ENCODE results near the gene FAM118B.
A peak's percentile ranks its signal among the peaks of the same experiment; 100 is the strongest.
"Not testable (repeated sequence)": the region's sequence is repeated elsewhere in the genome, so short reads cannot be mapped to it uniquely, and the experiment has no call there.

The FAM118B gene

DNA sequence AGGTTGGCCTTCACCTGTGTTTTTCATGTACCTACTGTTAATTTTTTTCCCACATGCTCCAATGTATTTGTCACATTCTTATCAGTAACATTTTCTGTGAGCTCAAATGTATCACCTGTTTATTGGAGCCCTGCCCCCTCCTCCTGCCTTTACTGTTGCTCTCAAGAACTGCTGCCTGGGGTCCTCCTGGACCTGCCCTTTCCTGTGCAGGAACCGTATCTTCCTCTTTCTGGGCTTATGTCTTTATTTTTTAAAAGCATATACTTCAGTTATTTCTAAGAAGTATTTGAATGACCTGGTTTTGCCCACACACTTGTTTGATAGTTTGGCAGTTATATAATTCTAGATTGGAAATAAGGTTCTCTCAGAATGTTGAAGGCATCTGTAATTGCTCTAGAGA lies 5.9 kb downstream of the FAM118B start:
- DNase-seq (ENCODE audit: low read depth in 2 of 2), result no peak

DNA sequence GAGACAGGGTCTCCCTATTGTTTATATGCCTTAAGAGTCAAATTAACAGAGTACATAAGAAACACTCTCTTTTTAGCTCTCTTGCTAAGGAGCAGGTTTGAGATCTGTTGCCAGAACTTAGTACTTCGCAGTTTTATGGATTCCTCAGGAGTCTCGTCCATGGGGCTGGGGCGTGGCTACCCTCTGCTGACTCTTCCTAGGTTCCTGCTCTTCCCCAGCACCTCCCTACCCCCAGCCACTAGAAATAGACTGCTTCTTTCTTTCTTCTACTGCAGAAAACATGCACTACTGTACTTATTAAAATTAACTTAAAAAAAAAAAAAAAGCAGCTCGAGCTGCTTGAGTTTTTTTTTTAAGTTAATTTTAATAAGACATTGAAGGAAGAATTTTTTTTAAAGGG lies 8.0 kb downstream of the FAM118B start:
- DNase-seq (ENCODE audit: low read depth in 2 of 2), result no peak

DNA sequence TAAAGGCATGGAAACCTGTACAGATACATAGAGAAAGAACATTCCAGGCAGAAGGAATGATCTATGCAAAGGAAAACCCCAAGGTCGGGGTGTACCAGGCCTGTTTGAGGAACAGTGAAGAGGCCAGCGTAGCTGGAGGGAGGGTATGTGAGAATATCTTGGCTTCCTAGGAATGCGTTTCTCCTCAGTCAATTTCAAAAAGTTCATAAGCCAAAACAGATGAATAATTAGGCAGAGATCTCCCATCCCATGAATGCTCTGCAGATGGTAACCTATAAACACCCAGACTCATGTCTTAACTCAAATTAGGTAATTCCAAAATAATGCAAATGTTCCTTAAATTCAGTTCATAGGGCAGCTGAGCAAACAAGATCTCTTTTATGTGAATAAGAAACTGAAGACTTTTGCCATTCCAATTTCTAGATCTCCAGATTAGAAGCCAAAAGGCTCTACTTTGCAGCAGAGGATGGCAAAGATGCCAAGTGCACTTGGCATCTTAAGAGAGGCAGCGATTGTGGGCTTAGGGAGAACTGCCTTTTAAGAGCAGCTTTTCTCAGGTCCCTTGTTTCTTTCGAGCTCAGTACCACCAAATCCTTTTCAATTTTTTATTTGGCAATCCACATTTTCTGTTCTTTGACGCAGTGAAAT lies 13.2 kb downstream of the FAM118B start:
- no peak for DNase-seq (ENCODE audit: low read depth in 2 of 2)

DNA sequence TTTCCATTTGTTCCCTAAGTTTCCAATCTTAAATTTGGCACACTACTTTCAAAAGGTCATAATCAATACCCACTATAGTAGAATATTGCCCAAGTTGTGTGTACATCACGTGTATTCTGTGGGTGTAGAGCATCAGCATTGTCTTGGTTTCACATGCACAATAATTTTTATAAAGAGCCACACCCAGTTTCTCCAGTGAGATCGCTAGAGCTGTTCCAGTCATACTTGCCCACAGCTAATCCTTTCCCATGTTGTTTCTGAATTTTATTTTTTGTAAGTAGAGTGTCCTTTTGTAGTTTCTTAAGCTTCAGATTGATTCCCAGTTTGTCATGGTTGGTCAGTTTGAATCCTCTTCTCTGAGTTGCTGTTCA lies 13.7 kb downstream of the FAM118B start:
- DNase-seq (ENCODE audit: low read depth in 2 of 2), result no peak

DNA sequence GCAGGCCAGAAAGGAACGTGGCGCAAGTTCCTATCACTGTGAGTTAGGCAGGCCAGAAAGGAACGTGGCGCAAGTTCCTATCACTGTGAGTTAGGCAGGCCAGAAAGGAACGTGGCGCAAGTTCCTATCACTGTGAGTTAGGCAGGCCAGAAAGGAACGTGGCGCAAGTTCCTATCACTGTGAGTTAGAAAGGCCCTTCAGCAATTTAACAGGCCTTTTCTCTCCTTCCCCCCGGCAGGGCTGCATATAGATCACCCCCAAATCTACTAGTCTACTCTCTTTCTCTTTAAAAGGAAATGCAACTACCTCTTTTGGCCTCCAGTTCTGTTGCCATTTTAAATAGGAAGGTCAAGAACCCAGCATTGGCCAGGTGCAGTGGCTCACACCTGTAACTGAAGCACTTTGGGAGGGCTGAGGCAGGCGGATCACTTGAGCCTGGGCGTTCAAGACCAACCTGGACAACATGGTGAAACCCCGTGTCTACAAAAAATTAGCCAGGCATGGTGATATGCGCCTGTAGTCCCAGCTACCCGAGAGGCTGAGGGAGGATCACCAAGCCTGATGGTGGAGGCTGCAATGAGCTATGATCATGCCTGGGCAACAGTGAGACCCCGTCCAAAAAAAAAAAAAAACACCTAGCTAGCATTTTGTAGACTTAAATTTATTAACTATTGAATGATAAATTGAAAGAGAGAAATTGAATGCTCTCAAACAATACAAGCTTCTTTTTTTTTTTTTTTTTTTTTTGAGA lies 14.9 kb downstream of the FAM118B start:
- DNase-seq (ENCODE audit: low read depth in 2 of 2), result no peak

DNA sequence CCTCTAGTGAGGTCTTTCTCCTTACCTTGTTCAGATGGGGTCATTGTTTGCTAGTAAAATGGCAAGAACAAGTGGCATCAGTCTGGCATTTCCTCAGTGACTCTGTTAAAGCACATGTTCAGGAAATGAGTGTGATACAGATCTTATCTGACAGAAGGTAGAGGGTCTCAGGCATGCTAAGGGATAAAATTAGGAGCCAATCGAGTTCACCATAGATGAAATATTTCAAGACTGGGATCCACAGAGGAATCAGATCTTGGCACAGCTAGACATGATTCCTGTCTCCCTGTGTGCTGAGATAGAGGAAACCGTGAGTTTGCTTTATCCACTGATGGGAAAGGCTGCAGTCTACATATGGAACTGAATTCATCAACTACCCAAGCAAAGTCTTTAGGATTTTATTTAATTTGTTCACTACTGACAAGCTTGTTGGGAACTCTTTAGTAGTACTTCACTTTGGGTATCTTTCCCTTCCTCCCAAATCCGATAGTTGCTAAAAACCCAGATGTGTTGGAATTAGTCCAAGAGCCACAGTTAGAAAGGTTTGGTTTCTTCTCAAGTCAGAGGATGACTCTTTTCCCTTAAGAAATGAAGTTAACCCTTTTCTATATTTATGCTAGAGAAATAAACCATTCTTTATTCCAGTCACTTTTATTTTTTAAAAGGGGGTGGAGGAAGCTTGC lies 18.4 kb downstream of the FAM118B start:
- DNase-seq (ENCODE audit: low read depth in 2 of 2), result no peak

DNA sequence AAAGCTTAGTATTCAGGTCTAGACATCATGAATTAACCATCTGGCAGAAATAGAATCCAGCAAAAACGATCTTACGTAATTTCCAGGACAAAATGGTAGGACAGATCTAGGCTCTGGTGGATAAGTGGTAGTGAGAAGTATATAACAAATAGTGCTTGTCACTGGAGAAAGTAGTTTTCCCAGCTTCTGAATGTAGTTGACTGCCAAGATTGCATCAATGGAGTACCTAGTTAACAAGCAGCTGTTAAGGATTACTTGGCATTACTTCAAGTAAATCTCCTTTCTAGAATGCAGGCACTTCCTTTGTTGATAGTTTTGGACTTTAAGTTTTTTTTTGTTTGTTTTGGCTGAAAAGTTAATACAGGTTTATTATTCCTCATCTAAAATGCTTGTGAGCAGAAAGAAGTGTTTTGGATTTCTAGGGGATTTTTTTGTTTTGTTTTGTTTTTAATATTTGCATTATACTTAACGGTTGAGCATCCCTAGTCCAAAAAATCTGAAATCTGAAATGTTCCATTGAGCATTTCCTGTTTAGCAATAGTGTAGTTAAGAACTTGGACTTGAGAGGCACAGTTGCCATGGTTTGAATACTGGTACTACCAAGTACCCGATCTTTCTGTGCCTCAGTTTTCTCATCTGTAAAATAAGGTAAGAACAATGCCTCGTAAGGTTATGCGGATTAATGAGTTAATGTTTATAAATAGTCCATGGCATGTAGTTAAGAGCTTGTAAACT lies 20.3 kb downstream of the FAM118B start:
- DNase-seq (ENCODE audit: low read depth in 2 of 2), result no peak

DNA sequence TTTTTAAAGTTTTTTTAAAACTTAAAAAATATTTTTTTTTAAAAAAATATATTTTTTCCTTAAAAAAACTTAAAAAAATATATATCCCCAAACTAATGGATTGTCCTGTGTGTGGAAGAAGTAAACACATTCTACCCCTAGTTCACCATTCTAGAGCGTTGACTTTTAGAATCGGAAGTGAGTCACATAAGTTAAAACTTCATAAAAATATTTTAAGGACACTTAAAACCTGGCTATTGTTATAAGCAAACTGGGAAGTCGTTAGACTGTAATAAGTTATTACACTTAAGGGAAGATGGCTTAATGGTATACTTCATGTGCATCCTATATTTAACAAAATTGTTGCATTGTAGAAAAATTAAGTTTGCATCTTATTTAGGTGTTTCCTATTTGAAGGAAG lies 21.1 kb downstream of the FAM118B start:
- no peak for DNase-seq (ENCODE audit: low read depth in 2 of 2)

DNA sequence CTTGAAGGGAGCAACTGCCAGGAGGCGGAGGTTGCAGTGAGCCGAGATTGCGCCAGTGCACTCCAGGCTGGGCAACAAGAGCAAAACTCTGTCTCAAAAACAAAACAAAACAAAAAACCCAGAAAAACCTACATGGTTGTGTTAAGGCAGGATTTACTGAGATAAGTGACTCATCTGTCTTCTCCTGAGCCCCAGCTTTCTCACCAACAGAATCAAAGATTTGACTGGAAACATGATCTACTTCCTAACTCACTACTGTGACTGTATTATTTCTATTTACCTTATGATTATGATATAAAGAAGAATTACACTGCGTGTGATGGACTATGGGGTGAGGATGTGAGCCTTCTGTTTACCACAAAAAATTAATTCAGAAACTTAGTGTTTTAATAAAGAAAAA lies 21.8 kb downstream of the FAM118B start:
- DNase-seq (ENCODE audit: low read depth in 2 of 2), result no peak

DNA sequence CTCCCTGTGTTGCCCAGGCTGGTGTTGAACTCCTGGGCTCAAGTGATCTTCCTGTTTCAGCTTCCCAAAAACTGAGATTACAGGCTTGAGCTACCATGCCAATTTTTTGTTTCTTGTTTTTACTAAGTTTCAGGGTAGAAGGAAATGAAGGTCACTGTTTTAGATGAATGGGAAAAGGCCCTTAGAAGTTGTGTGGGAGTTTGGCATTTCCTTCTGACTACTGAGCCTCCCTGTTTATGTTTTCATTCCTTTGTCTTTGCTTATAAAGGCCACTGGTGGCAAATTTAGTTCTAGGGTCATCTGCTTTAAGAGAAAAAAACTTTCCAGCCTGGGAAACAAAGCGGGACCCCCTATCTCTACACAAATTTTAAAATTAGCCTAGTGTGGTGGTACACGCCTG lies 35.1 kb downstream of the FAM118B start:
- DNase-seq (ENCODE audit: low read depth in 2 of 2), result no peak

DNA sequence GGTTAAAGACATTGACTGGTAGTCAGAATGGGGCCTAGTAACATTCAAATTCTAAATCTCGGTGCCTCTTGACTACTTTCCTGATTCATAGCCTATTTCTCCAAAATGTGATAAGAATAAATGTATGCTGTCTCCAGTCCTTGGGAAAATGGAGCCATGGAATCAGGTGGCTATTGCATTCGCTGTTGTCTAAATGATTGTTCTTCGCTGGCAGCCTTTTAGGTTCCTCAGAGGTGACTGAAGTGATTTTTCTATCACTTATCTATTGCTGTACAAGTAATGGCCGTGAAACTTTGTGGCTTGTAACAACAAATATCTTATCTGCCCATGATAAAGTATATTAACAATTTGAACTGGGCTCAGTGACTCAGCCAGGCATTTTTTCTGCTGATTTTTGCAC lies 41.7 kb downstream of the FAM118B start:
- DNase-seq (ENCODE audit: low read depth in 2 of 2), result no peak

DNA sequence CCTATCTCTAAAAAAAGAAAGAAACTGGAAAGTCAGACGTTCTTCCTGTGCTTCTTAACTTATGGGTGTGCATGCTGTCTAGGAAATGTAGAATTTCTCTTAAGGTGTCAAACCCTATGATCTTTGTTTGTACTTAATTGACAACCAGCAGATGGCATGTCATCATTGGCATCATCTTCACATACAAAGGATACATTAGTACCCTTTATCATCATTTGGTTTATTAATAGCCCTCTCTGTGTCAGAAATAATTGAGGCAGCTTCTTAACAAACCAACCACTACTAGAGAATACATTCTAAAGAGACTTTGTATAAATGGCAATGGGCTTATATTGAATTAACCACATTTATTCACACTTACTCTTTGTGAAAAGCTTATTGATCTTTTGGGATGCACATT lies 43.2 kb downstream of the FAM118B start:
- no peak for DNase-seq (ENCODE audit: low read depth in 2 of 2)

DNA sequence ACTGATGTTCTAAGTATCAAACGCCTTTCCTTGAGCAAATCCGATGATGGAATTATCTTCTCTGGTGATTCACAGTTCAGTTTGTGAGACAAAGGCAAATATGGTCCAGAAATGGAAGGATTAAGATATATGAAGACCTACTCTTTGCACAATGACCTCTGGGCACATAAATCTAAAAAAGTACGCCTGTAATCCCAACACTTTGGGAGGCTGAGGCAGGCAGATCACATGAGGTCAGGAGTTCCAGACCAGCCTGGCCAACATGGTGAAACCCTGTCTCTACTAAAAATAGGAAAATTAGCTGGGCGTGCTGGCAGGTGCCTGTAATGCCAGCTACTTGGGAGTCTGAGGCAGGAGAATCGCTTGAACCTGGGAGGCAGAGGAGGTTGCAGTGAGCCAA lies 43.9 kb downstream of the FAM118B start:
- not testable (repeated sequence) for DNase-seq (ENCODE audit: low read depth in 2 of 2)

DNA sequence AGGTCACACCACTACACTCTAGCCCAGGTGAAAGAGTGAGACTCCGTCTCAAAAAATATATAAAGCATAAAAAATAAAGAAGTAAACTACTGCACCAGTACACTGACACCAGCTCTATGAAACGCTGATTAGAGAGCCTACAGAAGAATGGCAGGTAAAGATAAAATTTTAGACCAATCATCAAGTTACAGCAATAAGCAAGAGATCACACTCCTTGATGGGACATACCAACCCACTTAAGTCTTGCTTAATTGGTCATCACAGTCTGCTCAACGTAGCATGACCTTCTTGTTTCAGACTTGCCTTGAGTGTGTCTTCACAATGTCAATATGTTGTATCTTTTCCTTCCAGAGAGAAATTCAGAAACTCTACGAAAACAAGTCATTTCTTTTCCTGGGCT lies 44.6 kb downstream of the FAM118B start:
- no peak for DNase-seq (ENCODE audit: low read depth in 2 of 2)

DNA sequence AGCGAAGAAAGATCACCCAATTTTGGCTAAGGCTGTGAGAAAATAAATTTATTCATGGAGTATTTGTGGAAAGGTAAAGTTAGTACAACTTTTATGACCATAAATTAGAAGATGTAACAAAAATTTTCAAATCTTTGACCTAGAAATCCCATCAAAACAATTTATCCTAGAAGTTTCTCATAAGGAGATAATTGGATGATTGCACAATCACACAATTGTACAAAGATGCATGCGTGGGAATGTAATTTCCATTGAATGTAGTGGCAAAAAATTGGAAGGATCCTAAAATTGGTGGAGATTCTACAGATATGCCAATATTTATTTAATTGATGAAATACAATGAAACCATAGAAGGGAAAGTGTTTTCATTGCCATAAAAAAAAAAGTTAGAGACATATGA lies 45.6 kb downstream of the FAM118B start:
- DNase-seq (ENCODE audit: low read depth in 2 of 2), result no peak

DNA sequence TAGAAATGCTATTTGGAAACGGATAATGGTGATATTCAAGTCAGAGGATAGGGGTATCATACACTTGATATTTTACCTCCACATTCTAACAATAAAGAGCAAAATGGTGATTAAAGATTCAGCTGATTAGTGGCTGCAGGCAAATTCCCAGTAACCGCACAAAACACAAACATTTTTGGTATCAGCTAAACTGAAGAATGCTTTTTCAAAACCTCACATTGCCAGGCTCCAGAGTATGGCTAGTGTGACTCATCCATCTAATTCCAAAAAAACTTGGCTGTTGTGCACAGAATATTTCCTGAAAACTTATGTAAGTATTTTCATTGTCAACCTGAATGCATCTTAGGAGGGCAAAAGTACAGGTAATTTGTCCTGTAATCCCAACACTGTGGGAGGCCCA lies 46.2 kb downstream of the FAM118B start:
- DNase-seq (ENCODE audit: low read depth in 2 of 2), result no peak

DNA sequence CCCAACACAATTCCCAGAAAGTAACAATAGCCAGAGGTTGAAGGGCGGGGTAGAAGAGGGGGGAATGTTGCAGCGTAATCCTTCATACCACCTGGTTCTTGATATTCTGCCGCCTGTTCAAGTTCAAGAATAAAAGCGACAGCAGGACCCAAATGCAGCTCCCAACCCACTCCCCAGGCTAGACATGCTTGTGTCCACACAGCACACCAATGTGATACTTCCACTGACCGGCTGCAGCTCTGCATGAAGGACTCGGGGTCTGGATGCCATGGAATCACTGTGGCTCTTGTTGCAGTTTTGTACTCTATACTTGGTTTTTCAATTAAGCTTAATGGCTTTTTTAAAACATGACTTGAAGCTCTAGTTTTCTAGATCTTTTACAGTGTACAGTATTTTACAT lies 50.6 kb downstream of the FAM118B start:
- DNase-seq (ENCODE audit: low read depth in 2 of 2), result no peak

DNA sequence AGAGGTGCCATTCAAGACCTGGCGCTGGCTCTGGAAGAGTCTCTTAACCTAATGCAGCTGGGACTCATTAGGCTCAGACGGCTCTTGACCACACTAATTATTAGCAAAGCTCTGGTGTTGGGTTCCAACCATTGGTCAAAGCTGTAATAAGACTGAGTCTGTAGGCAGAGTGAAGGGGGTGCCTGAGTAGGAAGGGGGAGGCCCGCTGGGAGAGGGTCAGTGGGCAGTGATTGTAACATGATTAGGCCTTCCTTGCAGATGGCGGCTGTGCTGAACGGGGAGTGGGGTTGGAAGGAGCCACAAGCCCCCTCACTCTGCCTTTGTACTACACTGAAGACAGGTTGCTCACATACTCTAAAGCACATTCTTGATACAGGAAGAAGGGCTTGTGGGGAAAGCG lies 51.9 kb downstream of the FAM118B start:
- DNase-seq (ENCODE audit: low read depth in 2 of 2), result no peak

DNA sequence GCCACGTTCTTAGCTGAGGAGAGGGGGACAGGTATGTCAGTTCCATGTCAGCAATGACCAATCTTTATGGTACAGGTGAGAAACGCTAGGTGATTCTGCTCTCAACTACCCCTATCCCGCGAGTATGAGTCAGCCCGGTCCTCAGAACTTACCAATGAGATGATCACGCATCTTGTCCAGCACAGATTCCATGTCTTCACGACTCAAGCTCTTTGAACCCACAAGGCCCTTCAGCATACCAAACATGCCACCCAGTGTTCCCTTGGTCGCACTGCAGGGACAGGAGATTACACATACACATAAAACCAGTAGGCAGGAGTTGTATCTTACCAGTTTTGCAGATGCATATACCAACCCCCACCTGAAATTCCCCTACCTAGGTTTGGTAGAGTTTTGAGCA lies 54.2 kb downstream of the FAM118B start:
- DNase-seq (ENCODE audit: low read depth in 2 of 2), result no peak

DNA sequence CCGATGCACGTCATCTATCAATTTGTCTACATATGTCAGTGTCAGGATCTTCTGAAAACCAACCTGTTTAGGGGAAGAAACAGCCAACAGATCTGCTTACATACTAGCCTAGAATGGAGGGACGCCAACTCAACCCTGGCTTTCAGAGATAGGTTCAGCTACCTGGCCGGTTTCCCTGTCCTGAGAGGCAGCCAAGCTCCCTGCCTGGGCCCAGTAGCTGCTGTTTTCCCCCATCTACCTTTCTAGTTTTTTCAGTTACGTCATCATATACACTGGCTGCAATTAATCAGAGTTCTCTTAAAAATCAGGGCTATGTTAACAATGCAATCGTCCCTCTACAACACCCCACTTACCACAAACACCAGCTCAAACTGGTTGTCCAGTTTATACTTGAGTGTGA lies 56.1 kb downstream of the FAM118B start:
- DNase-seq (ENCODE audit: low read depth in 2 of 2), result no peak

DNA sequence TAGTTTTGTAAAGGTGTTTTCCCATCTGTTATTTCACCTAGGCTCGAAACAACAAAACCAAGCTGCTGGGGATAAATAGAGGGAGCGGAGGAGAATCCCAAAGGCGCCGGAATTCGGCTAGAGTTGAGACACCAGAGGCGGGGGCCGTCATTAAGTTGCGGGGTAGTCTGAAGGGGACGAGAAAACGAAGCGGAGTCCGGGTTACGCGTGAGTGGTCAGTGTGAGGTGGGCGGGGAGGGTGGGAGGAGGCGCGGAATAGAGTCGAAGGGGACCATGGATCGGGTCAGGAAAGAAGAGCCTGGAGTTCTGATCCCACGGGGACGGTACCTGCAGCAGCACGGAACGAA lies 56.8 kb downstream of the FAM118B start:
- DNase-seq (ENCODE audit: low read depth in 2 of 2), result no peak

DNA sequence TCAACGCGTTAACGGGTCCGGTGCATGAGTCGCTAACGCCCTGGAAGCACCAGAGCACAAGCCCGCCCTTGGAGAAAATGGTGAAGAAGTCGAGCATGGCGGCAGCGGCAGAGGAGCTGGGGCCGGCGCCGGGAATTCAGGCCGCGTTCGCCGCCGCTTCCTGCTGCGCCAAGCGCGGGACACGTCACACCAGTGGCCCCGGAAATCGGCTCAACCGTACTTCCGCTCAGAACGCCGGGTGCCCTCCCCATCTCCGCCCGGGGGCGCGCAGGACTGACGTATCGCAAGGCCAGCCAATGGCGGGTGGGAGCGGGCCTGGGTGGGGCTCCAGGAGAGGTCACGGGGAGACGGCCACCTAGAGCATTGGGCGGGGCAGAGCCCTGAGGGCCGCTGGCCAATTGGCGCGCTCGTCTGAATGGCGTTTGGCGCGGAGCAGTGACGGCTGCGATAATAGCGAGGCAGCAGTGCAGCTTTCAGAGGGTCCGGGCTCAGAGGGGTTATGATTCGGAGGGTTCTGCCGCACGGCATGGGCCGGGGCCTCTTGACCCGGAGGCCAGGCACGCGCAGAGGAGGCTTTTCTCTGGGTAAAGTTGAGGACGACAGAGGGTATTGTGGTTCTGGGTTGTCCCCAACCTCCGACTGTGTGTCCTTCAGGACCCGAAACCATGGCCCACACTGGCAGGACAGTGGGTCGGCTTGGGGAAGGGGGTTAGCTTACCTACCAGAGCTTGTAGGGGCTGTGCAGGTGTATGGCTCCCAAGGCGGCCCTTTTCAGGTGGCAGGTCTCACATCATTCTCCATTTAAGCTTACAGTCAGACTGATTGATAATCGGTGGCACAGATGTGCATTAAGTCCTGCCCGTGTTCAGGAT lies 57.4 kb downstream of the FAM118B start, which contains the start of the genes FOXRED1 and SRPRA:
TSS of gene FOXRED1 (plus strand) at position 447 of the 872 bp plus-strand sequence. CDS start at position 500, 53 bp downstream.
TSS of gene SRPRA (minus strand) at position 188 of the 872 bp plus-strand sequence. CDS start at position 97, 91 bp downstream.
- peak; percentile 99 to 100 for DNase-seq (ENCODE audit: low read depth in 2 of 2)

Measured in stimulated activated CD8-positive, alpha-beta memory T cell treated with anti-CD3 and anti-CD28 coated beads, Interleukin-7, amount 100 ng/mL, for 4 hours (primary cell).